GM21360 (cell line): ENCODE measurements around the gene TRIM65.
A peak's percentile ranks its signal among the peaks of the same experiment; 100 is the strongest.
"Not testable (repeated sequence)": the region's sequence is repeated elsewhere in the genome, so short reads cannot be mapped to it uniquely, and the experiment has no call there.

ENCODE experiments used
- ATAC-seq: cut with Tn5 transposase; IDR thresholded peaks from one replicate; pipeline ENCODE4 v1.9.1; 2021; ENCODE audit warnings: mild to moderate bottlenecking, moderate library complexity; ENCODE audit not compliant: unreplicated experiment

TRIM65 gene

GRCh38 chr17:75876190-75876937, 20.4 kb downstream of the TRIM65 start:
- no peak for ATAC-seq

GRCh38 chr17:75875940-75876189, 20.9 kb downstream of the TRIM65 start:
- no peak for ATAC-seq

GRCh38 chr17:75875182-75875939, 21.4 kb downstream of the TRIM65 start:
- ATAC-seq, result no peak

- ATAC-seq, result no peak
Observed at GRCh38 chr17:75874323-75875181, 22.2 kb downstream of the TRIM65 start.

DNA sequence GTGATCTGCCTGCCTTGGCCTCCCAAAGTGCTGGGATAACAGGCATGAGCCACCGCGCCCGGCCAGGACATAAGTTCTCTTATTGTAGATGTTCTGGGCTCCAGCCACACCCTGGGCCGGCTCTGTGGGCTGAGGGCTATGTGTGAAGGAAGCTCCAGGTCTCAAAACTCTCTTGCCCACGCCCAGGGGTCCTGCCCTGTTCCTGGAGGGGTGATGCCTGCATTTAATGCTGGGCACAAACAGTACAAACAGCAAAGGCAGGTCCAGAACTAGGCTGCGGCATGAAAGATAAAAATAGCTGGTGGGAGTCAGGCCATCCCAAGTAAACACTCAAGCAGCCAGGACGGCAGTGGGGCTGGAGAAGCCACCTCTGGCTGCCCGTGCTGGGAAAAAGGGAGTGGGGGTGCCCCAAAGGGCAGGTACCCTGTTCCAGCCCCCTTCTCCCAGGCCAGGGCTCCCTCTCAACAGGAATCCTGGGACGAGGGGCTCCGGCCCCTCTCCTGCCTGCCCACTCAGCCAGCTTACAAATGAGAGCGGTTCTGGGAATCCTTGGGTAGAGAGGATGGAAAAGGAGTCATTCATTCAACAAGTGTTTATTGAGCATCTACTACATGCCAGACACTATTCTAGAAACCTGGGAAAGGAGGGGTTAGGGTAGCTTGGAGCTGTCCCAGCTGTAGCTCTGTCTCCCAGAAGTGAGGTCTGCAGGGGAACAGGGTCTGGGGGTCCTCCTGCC, 23.0 kb downstream of the TRIM65 start:
- no peak for ATAC-seq

GRCh38 chr17:75872434-75873351, 24.1 kb downstream of the TRIM65 start:
- ATAC-seq, result no peak

- not testable (repeated sequence) for ATAC-seq
Observed at GRCh38 chr17:75870228-75870627, 26.5 kb downstream of the TRIM65 start.

- no peak for ATAC-seq
Observed at GRCh38 chr17:75869282-75870141, 27.2 kb downstream of the TRIM65 start.

- not testable (repeated sequence) for ATAC-seq
Observed at GRCh38 chr17:75868730-75869281, 27.9 kb downstream of the TRIM65 start.

- not testable (repeated sequence) for ATAC-seq
Observed at GRCh38 chr17:75865404-75866188, 31.2 kb downstream of the TRIM65 start.

- ATAC-seq, result peak; percentile 10
Observed at GRCh38 chr17:75864887-75865286, 31.9 kb downstream of the TRIM65 start.

GRCh38 chr17:75864448-75864871, 32.3 kb downstream of the TRIM65 start:
- ATAC-seq, result peak; percentile 78

GRCh38 chr17:75861927-75862317, 34.8 kb downstream of the TRIM65 start:
- ATAC-seq, result no peak

DNA sequence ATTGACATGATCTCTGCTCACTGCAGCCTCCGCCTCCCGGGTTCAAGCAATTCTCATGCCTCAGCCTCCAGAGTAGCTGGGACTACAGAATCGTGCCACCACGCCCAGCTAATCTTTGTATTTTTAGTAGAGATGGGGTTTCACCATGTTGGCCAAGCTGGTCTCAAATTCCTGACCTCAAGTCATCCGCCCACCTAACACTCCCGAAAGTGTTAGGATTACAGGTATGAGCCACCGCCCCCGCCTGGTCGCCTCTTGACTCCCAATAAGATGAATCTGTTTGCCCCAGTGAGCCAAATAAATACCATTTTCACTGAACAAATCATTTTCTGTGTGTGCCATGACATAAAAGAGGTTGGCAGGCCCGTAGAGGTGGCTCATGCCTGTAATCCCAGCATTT, 37.4 kb downstream of the TRIM65 start:
- ATAC-seq, result not testable (repeated sequence)

DNA sequence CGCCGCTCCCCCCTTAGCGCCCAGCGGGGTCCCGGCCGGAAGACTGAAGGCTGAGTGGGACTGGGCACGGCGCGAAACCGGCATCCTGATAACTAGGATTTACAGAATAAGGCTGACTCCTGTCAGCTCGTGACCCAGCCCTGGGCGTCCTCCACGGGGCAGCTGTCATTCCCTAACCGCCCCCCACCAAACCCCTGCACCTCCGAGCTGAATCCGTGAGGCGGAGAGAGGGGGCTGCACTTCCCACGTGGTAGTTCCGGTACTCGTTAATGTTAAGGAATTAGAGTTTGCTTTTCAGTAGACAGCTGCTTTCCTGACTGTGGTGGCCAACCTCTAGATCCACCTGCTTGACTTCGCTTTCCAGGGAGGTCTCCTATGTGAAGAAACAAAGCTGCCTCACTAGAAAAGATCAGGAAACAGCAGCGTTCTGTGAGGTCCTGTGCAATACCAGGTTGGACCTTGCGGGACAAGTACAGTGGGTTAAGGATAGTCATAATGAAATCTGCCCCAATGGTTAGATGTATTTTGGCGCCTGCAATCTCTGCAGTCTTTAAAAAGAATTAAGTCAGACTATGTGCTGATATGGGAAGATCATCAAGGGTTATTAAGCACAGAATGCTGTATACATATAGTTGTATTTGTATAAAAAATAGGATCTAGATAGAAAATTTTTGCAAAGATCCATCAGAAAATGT, 40.5 kb downstream of the TRIM65 start:
- no peak for ATAC-seq

DNA sequence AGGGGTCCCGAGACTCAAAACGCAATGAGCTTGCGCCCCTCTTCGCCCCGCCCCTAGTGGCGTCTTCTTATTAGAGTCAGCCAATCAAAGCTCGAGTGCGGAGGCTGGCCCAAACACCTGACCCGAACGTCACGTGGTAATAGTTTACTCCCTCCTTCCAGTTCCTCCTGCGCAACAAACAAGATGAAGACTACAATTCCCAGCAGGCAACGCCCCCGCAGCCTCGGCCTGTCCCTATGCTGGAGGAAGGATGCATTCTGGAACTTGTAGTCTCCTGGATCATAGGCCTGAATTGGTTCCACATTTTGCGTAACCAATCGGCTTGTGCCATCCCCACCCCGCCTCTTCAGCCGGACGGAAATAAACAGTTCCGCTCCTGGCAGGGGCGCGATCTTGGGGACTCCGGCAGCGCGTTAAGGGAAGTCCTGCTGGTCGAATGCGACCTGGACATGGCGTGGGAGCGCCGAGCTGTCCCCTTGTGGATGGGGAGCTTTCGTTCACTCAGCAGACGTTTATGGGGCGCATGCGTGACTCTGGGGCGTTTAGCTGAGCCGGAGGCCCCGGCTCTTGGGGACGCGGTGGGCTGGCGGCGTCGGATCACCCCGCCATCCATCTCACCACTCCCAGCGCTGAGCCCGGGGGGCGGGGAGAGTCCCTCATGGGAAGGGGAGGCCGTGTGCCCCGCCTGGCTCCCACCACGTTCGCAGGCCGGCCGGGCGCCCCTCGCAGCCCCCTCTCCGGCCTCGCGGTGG, 41.3 kb downstream of the TRIM65 start, which contains the start of gene WBP2:
Gene WBP2, minus strand, starts transcription at position 26 of the 752 bp plus-strand sequence. CDS start 38 bp downstream, outside the sequence.
- ATAC-seq, result peak; percentile 86
